ENCODE data around the gene CAP1. TPM values are rescaled to one million over a fixed set of nuclear protein-coding genes. Genes with fewer than 3 reads are reported as not detected.

Gene CAP1
- total and polyA plus RNA-seq, 9 of the 15 experiments (the other 6 are each of a cell fraction or from before 2014, with no cell fraction given): 230 to 658 (median 281) TPM

- no peak for TF ChIP-seq ZNF354B (CRISPR knock-in tag; IDR thresholded peaks at IDR 0.05)
- TF ChIP-seq USF2 (CRISPR knock-in tag; IDR thresholded peaks at IDR 0.05): no peak
- no peak for TF ChIP-seq SNAPC5 (CRISPR knock-in tag; IDR thresholded peaks at IDR 0.05)
- TF ChIP-seq RNF2 (IDR thresholded peaks at IDR 0.05): peak; percentile 78
- TF ChIP-seq PHF8 (IDR thresholded peaks at IDR 0.05; ENCODE audit: borderline replicate concordance, low read length): peak; percentile 94
- no peak; the same call in 1 of the 2 replicates for TF ChIP-seq SP1 (CRISPR knock-in tag; IDR thresholded peaks at IDR 0.05)
- TF ChIP-seq GTF2A2 (tag; IDR thresholded peaks at IDR 0.05): no peak
- no peak for TF ChIP-seq SIX5 (IDR thresholded peaks at IDR 0.05; ENCODE audit: borderline replicate concordance in 1 of 2, insufficient read depth in 1 of 2, low read depth in 1 of 2, low read length in 2 of 2)
- TF ChIP-seq MEF2D (tag; conservative IDR thresholded peaks at IDR 0.05; ENCODE audit: low read depth): peak; percentile 66; the same call in 1 of the 2 replicates
- TF ChIP-seq PHB2 (IDR thresholded peaks at IDR 0.05; ENCODE audit: low read depth): no peak
- no peak for TF ChIP-seq PURB (CRISPR knock-in tag; IDR thresholded peaks at IDR 0.05; ENCODE audit: low read depth)
- no peak for TF ChIP-seq CEBPB (tag; IDR thresholded peaks at IDR 0.05)
- TF ChIP-seq ZNF696 (CRISPR knock-in tag; conservative IDR thresholded peaks at IDR 0.05): no peak
- TF ChIP-seq HNRNPL (IDR thresholded peaks at IDR 0.05; ENCODE audit: low read depth, low read length): peak; percentile 78
- TF ChIP-seq YY1 (IDR thresholded peaks at IDR 0.05; ENCODE audit: borderline replicate concordance in 1 of 3, control insufficient read depth in 1 of 3, extremely low read depth in 1 of 3, insufficient read depth in 3 of 3, insufficient read length in 1 of 3, insufficient replicate concordance in 2 of 3, low read depth in 1 of 3, low read length in 2 of 3): peak in 2 of 3 experiments; percentile 58 to 65
- TF ChIP-seq KLF1 (tag; IDR thresholded peaks at IDR 0.05): peak; percentile 99
- no peak for TF ChIP-seq SAFB (IDR thresholded peaks at IDR 0.05; ENCODE audit: borderline replicate concordance, low read depth, low read length)
- TF ChIP-seq TFAM (CRISPR knock-in tag; conservative IDR thresholded peaks at IDR 0.05): no peak
- TF ChIP-seq CREB3L1 (IDR thresholded peaks at IDR 0.05; ENCODE audit: borderline replicate concordance, low read depth): no peak; the same call in 1 of the 2 replicates
- TF ChIP-seq BRD9 (IDR thresholded peaks at IDR 0.05; ENCODE audit: low read depth, partially characterized antibody): peak; percentile 97
- no peak for TF ChIP-seq ZNF586 (CRISPR knock-in tag; conservative IDR thresholded peaks at IDR 0.05)
- peak; percentile 81; the same call in 1 of the 2 replicates for TF ChIP-seq BACH1 (tag; IDR thresholded peaks at IDR 0.05)
- TF ChIP-seq DDX20 (tag; IDR thresholded peaks at IDR 0.05; ENCODE audit: low read depth): no peak
- no peak for TF ChIP-seq STAG1 (CRISPR knock-in tag; IDR thresholded peaks at IDR 0.05; ENCODE audit: borderline replicate concordance)
- no peak for TF ChIP-seq ZNF431 (CRISPR knock-in tag; IDR thresholded peaks at IDR 0.05)
- no peak for TF ChIP-seq HDAC3 (IDR thresholded peaks at IDR 0.05; ENCODE audit: borderline replicate concordance, partially characterized antibody)
Observed at GRCh38 chr1:40039757-40040510, 595 bp upstream of the CAP1 start (continued).
